HG03280 (cell line): ENCODE results near the gene SNX8.
A peak's percentile ranks its signal among the peaks of the same experiment; 100 is the strongest.
"Not testable (repeated sequence)": the region's sequence is repeated elsewhere in the genome, so short reads cannot be mapped to it uniquely, and the experiment has no call there.

Experiments
- ATAC-seq: cut with Tn5 transposase; IDR thresholded peaks from one replicate; pipeline ENCODE4 v1.9.1; 2021; ENCODE audit warnings: mild to moderate bottlenecking, moderate library complexity; ENCODE audit not compliant: unreplicated experiment

SNX8 gene, protein sequence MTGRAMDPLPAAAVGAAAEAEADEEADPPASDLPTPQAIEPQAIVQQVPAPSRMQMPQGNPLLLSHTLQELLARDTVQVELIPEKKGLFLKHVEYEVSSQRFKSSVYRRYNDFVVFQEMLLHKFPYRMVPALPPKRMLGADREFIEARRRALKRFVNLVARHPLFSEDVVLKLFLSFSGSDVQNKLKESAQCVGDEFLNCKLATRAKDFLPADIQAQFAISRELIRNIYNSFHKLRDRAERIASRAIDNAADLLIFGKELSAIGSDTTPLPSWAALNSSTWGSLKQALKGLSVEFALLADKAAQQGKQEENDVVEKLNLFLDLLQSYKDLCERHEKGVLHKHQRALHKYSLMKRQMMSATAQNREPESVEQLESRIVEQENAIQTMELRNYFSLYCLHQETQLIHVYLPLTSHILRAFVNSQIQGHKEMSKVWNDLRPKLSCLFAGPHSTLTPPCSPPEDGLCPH

DNA sequence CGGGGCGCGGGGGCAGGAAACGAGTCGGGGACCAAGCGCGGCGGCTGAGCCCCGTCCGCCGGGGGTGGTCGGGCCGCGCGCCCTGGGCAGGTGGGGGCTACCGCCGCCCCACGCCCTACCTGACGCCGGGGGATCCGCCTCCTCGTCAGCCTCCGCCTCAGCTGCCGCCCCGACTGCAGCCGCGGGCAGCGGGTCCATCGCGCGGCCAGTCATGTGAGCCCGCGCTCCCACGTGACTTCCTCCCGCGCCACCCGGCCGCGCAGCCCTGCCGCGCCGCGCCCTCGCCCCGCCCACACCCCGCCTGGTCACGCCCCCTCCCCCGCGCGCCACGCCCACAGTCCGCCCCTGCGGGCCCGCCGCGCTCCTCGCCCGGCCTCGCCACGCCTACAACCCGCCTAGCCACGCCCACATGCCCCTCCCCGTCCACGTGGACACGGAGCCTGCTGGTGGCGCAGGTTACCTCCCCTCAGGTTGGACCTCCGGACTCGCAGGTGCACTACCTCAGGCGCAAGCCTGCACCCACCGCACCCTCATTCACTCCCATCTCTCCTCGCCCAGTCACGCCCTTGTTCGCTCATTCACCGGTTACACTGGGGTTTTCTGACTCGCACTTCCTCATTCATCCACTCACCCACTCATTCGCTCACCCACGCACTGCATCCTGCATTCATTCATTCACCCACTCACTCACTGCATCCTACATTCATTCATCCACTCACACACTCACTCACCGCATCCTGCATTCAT lies at the start of gene SNX8:
TSS of gene SNX8 (minus strand) at position 233 of the 747 bp plus-strand sequence. CDS start at position 213, 20 bp downstream.
- ATAC-seq, result peak; percentile 86

DNA sequence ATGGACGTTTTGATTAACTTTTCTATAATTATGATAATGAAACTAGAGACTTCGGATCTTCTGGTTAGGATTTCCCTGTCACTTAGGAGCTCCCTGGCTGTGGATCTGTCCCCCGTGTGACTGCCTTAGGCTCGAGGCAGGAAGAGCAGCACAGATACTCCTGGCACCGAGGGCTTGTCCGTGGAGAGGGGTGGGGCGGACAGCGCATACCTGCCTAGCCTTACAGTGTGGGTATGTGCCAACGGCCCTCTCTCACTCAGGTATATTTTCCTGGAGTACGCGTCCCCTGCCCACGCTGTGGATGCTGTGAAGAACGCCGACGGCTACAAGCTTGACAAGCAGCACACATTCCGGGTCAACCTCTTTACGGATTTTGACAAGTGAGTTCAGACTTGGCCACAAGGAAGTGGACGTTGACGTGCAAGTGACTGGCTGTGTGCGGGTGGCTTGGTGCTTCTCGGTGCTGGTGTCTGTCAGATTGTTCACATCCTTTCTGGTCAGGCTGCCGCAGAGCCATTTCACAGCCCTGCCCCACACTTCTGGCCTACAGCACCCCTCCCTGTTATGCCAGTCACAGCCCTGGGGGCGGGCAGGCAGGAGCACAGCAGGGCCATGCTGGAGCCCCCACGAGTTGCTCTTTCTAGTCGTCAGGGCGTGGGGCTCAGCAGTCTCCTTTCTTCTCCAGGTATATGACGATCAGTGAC lies 48.3 kb upstream of the SNX8 start:
- no peak for ATAC-seq

DNA sequence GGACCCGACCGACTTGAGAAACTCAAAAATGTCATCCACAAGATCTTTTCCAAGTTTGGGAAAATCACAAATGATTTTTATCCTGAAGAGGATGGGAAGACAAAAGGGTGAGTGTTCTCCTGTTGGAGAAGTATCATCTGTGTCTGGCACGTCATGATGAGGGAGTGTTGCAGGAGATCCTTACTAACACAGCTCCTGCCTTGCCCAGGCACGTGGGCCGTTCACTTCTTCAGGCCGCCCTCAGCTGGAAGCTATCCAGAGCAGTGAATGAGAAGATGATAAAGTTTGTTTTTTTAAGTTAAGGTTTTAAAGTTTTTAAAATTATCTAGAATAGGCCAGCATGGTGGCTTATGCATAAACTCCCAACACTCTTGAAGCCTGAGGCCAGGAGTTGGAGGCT lies 46.6 kb upstream of the SNX8 start:
- no peak for ATAC-seq

DNA sequence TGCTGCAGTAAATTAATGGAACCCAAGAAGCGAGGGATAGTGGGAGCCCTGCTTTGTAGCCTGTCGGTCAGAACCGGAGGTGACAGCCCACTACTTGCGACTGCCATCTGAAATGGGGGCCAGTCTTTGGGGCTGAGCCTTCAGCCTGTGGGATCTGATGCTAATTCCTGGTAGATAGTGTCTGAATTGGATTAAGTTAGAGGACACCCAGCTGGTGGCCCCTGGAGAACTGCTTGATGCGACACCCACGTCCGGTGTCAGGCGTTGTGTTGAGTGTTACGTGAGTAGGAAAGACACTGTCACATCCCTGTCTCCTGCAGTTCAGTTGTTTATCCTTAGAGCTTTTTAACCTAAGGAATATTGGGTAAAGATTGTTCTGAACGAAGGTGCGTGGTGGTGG lies 45.4 kb upstream of the SNX8 start:
- ATAC-seq, result no peak

DNA sequence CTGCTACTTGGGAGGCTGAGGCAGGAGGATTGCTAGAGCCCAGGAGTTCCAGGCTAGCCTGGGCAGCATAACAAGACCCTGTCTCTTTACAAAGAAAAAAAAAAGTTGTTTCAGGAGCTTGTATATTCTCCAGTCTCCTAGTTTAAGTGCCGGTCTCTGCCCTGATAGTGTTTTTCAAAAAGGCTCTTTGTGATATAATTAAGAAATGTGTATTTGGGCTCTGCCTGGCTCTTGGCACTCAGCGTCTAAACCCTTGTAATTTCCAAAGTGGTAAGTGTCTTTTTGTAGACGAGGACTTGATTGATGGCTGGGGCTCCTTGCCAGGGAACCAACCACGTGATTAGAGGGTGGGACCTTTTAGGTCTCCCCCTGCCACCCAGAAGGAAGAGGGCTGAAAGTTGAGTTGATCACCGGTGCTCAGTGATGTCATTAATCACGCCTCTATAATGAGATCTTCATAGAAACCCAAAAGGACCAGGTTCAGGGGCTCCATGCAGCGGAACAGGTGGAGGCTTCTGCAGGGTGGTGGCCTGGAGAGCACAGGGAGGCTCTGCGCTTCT lies 44.8 kb upstream of the SNX8 start:
- no peak for ATAC-seq

DNA sequence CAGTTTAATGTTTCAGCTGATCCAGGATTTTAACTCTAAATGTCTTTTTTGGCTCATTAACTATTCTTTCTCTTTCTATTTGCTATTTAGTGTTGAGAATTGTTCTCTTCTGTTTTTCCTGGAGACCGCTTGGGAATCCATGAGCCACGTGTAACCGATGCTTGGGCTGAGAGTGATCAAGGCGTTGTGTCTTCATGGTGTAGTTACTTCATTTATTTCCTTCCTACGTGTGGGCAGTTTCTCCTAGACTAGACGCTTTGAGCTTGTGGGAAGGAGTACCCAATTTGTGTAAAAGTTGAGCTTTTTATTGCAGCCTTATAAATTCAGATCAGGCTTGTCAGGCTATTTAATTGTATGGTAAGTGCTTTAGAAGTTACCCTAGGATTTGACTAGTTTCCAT lies 43.3 kb upstream of the SNX8 start:
- ATAC-seq, result no peak

DNA sequence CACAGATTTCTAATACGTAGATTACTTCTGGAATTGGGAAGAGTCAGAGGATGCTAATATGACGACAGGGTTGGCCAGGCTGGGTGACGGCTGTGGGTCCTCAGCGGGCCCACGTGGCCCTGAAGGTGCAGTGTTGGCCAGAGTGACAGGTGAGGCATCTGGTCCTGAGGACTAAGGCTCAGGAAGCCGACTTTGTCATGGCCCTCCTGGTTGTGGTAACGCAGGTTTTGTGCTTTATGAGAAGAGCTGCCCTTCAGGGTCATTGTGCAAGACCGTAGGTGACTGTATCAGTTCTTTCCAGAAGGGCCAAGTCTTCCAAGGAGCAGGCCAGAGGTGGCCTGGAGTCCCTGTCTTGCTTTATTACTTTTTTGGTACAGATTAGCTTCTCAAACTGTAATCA lies 42.9 kb upstream of the SNX8 start:
- ATAC-seq, result no peak

DNA sequence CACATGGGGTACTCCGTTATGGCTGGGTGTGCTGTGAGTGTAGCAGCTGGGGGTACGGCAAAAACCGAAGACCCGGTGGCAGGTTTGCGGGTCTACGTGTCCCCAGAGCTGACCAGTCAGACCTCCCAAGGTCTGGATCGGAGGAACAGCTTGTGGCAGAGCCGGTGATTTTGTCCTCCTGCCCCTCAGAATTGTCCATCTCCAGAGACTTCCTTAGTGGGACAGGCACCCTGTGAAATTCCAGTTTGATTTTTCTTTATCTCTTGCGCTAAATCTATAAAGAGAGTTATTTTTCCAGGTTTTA lies 41.4 kb upstream of the SNX8 start:
- ATAC-seq, result no peak

DNA sequence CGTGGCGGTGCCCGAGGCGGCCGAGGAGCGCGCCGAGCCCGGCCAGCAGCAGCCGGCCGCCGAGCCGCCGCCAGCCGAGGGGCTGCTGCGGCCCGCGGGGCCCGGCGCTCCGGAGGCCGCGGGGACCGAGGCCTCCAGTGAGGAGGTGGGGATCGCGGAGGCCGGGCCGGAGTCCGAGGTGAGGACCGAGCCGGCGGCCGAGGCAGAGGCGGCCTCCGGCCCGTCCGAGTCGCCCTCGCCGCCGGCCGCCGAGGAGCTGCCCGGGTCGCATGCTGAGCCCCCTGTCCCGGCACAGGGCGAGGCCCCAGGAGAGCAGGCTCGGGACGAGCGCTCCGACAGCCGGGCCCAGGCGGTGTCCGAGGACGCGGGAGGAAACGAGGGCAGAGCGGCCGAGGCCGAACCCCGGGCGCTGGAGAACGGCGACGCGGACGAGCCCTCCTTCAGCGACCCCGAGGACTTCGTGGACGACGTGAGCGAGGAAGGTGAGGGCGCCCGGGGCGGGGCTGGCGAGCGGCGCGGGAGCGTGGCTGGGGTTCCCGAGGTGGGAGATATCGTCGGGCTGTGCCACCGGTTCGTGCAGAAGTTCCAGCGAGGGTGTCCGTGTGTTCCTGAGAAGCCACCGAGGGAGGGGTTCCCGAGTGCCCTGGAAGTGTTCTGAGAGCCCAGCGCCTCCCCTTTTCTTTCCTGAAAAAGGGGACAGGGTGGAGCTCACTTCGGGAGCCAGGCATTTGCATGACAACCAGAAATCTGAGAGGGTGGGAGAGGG lies 40.9 kb upstream of the SNX8 start:
- peak; percentile 20 for ATAC-seq

DNA sequence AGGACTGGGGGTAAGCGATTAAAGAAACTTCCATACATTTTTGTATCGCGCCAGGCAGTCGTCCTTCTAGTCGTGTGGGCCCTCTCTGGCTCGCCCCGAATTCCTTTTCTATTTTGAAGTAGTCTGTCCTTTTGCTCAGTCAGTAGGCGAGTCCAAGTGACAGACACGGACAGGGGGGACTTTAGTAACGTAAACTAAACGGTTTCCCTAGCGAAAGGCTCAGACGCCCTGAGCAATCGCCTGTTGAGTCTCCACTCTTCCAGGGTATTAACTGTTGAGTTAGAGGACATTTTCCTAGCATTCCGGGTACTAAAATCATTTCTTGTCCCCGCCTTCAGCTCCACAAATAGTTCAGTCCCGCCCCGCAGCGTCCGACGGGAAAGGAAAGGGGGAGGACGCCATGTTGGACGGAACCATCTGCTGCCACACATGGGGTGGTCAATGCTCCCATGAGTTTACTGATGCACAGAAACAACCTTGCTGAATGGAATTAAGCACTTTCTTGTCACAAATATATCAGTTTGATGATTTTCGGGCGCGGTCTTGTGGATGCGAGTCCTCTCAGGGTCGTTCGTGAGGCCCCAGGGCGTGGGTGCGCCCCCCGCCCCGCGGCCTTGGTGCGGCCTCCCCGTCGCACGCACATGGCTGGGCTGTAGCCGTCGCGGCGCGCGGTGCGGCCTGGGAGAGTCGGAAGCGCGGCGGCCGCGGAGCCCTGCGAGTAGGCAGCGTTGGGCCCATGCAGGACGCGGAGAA lies 40.1 kb upstream of the SNX8 start, which contains the start of gene EIF3B:
TSS of gene EIF3B (plus strand) at position 642 of the 753 bp plus-strand sequence. CDS start at position 737, 95 bp downstream.
- ATAC-seq, result peak; percentile 88

DNA sequence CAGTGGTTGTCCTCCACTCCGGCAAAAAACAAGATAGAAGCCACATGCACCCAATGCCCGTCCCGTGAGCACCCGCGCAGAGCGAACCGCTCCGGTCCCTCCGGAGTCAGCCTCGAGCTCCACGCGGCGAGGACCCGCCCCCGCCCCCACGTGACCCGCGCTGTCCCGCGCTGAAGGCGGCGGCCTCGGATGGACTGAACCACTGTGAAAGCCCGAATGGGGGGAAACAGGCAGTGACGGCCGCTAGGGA lies 39.6 kb upstream of the SNX8 start:
- peak; percentile 53 for ATAC-seq

DNA sequence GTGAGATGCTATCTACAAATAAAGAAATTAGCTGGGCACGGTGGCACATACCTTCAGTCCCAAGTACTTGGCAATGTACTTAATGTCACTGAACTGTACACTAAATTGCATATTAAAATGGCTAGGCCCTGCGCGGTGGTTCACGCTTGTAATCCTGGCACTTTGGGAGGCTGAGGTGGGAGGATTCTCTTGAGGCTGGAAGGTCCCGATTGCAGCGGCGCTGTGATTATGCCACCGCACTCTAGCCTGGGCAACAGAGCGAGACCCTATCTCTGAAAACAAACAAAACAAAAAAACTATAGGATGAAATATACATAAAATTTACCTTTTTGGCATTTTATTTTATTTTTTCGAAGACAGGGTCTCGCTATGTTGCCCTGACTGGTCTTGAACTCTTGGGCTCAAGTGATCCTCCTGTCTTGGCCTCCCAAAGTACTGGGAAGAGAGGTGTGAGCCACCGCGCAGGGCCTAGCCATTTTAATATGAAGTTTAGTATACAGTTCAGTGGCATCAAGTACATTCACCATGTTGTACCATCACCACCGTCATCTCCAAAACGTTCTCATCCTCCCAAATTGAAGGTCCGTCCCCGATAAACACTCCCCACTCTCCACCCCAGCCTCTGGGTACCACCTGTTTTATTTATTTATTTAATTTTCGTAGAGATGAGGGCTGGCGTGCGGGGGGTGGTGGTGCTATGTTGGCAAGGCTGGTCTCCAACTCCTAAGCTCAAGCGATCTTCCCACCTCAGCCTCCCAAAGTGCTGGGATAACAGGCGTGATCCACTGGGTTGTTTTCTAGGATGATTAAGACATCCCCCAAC lies 39.1 kb upstream of the SNX8 start:
- no peak for ATAC-seq

DNA sequence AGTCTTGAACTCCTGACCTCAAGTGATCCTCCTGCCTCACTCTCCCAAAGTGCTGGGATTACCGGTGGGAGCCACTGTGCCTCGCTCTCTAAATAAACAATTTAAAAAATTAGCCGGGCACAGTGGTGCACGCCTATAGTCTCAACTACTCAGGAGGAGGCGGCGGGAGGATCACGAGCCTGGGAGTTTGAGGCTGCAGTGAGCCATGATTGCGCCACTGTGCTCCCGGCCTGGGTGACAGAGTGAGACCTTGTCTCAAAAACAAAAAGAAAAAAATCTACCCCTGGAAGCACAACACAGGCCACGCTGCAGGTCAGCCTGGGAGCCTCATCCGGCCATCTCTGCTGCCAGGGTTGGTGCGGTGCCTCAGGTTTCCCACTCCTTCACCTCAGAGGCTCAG lies 36.6 kb upstream of the SNX8 start:
- ATAC-seq, result no peak

DNA sequence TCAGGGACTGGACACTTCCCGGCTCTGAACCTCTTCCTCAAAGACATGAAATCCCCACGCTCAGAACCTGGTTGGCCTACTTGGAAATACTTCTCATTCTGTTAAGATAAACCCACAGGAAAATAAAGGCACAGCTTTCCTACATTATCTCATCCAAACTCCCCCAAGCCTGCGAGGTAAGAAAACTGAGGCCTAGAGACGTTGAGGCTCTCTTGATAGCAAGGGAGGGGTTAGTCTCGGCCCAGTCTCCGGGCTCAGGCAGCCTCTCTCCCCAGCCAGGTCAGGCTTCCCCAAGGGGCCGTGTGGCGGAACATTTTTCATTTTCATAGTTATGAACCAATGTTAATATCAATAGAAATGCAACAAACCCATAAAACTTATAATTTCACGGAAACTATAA lies 35.8 kb upstream of the SNX8 start:
- ATAC-seq, result no peak

DNA sequence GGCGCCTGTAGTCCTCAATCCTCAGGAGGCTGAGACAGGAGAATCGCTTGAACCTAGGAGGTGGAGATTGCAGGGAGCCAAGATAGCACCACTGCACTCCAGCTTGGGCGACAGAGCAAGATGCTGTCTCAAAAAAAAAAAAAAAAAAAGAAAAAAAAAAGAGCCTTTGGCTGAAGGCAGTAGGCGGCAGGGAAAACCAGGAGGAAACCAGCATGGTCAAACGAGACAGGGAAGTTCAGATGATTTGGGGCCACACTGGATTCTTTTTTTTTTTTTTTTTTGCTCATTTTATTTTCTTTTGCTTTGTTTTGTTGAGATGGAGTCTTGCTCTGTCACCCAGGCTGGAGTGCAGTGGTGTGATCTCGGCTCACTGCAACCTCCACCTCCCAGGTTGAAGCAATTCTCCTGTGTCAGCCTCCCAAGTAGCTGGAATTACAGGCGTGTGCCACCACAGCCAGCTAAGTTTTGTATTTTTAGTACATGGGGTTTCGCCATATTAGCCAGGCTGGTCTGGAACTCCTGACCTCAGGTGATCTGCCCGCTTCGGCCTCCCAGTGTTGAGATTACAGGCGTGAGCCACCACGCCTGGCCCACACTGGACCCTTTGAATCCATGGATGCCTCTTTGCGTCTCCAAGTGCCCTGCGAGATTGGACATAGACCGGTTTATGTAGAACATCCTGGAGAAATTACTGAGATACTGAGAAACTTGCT lies 33.3 kb upstream of the SNX8 start:
- ATAC-seq, result not testable (repeated sequence)

DNA sequence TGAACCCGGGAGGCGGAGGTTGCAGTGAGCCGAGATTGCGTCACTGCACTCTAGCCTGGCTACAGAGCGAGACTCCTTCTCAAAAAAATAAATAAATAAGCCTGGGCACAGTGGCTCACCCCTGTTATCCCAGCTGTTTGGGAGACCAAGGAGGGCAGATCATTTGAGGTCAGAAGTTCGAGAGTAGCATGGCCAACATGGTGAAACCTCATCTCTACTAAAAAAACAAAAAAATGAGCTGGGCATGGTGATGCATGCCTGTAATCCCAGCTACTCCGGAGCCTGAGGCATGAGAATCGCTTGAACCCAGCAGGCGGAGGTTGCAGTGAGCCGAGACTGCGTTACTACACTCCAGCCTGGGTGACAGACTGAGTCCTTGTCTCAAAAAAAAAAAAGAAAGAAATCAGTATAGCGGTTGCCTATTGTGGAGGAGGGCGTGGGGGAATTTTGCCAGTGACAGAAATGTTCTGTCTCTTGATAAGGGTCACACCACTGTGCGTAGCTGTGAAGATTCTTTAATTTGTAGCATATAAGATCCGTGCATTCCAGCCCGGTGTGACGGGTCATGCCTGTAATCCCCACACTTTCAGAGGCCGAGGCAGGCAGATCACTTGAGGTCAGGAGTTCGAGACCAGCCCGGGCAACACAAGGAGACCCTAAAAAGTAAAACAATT lies 22.5 kb upstream of the SNX8 start:
- ATAC-seq, result no peak

DNA sequence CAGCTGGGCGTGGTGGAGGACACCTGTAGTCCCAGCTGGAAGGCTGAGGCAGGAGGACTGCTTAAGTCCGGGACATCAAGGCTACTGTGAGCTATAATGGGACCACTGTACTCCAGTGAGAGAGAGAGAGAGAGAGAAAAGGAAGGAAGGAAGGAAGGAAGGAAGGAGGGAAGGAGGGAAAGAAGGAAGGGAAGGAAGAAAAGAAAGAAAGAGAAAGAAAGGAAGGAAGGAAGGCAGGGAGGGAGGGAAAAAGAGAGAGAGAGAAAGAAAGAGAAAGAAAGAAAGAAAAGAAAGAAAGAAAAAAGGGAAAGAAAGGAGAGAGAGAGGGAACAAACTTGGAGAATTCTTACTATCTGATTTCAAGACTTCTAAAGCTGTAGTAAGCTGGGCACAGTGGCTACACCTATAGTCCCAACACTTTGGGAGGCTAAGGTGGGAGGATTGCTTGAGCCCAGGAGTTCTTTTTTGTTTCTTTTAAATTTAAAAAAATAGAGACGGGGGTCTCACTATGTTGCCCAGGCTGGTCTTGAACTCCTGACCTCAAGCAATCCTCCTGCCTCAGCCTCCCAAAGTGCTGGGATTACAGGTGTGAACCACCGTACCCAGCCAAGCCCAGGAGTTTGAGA lies 18.5 kb upstream of the SNX8 start:
- not testable (repeated sequence) for ATAC-seq

DNA sequence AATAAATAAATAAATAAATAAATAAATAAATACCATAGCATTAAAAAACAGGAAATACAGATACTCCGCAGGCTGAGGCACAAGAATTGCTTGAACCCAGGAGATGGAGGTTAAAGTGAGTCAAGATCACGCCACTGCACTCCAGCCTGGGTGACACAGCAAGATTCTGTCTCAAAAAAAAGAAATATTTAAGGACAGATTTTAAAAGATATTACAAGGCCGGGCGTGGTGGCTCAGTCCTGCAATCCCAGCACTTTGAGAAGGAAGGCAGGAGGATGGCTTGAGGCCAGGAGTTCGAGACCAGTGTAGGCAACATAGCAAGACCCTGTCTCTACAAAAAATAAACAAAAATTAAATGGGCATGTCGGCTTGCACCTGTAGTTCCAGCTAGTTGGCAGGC lies 17.5 kb upstream of the SNX8 start:
- ATAC-seq, result no peak
